ENCODE data around the gene PER2.

DNA sequence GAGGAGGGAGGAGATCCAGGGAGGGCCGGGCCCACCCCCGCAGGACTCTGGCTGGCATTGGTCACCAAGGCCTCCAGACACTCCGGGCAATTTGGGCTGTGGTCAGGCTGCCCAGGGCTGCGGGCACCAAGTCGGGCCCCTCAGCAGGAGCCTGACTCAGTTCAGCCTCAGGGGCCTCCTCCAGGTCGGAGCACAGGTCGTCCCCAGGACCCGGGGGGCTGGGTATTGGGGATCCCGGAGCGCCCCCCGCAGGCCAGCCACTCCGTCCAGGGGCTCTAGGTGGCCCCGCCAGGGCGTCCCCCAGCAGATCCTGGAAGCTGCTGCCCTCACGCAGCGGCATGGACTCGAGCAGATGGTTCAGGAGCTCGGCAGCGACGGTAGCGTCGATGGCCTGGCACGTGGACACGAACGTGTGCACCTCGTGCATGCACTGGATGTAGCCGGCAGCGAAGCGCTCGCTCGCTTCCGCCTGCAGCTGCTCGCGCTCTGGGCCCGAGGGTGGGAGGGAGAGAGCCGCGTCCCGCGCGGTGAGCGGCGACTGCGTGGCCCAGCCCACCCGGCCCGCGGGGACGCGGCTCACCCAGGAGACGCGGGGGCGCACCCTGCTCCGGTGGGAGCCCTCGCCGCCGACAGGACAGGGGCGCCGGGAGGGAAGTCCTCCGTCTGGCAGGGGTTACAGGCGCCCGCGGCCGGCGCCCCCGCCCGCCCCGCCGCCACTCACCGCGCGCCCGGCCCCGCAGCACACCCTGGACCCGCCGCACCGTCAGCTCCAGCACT, 49.5 kb downstream of the PER2 start:
- TF ChIP-seq, protein P1, sequence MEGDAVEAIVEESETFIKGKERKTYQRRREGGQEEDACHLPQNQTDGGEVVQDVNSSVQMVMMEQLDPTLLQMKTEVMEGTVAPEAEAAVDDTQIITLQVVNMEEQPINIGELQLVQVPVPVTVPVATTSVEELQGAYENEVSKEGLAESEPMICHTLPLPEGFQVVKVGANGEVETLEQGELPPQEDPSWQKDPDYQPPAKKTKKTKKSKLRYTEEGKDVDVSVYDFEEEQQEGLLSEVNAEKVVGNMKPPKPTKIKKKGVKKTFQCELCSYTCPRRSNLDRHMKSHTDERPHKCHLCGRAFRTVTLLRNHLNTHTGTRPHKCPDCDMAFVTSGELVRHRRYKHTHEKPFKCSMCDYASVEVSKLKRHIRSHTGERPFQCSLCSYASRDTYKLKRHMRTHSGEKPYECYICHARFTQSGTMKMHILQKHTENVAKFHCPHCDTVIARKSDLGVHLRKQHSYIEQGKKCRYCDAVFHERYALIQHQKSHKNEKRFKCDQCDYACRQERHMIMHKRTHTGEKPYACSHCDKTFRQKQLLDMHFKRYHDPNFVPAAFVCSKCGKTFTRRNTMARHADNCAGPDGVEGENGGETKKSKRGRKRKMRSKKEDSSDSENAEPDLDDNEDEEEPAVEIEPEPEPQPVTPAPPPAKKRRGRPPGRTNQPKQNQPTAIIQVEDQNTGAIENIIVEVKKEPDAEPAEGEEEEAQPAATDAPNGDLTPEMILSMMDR (IDR thresholded peaks at IDR 0.05 in 4 of 5, conservative IDR thresholded peaks at IDR 0.05 in 1 of 5) = no peak
- no peak for TF ChIP-seq POLR2A (IDR thresholded peaks at IDR 0.05)

All from gastrocnemius medialis (tissue), 4 donors.